ENCODE data around the gene FANCI.

The FANCI gene

DNA sequence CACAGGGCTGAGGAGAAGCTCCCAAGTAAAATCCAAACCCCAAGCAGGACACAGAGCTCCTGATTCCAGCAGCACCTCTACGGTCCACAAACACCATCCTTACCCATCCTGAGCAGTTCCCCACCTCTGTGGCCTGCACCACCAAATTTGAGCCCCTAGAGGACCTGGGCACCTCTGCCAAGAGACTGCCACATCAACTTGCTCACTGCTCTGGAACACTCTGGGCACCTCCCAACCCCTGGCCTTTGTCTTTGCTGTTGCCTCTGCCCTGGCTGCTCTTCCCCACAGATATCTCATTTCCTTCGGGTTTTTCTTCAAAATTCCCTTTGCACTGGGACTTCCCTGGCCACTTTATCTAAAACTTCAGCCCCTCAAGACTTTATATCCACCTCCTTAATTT is 28.2 kb upstream of the FANCI start:
- H3K27me3 ChIP-seq (ENCODE audit: insufficient read depth, low read length, poor library complexity): no peaks in the 10 kb centered on the region
- H2BK15ac ChIP-seq (replicated peaks; ENCODE audit: low read depth): no peak overlapping the region
- H3K9ac ChIP-seq (ENCODE audit: low read length): no peak overlapping the region
- no peaks in the 10 kb centered on the region for H3K79me2 ChIP-seq (ENCODE audit: control insufficient read depth, insufficient read depth, low read length)
- H3K23ac ChIP-seq (ENCODE audit: low read length): no peak overlapping the region
- no peak overlapping the region for H3K4ac ChIP-seq (ENCODE audit: low read depth, low read length)
- H3K4me2 ChIP-seq (ENCODE audit: low read length): no peak overlapping the region
- H3K18ac ChIP-seq (ENCODE audit: low read length): no peak overlapping the region
- no peak for DNase-seq
- no peak overlapping the region for H3K4me3 ChIP-seq (ENCODE audit: low read length)
- WGBS (ENCODE audit: extremely low coverage, insufficient coverage, low lambda C conversion rate): no CpG with 5 or more reads among the region's 2 CpGs
- H2BK5ac ChIP-seq (ENCODE audit: low read length): no peak overlapping the region
- no peaks in the 10 kb centered on the region for H3K4me1 ChIP-seq (ENCODE audit: control insufficient read depth, low read depth, low read length)
- no peak overlapping the region for H4K5ac ChIP-seq (ENCODE audit: low read length)
- no peak overlapping the region for H3K27ac ChIP-seq (ENCODE audit: low read depth, low read length)
- no peaks in the 10 kb centered on the region for H3K36me3 ChIP-seq (ENCODE audit: control insufficient read depth, insufficient read depth, low read length)
- no peak overlapping the region for H2AK5ac ChIP-seq (ENCODE audit: low read length)
- H3K79me1 ChIP-seq (ENCODE audit: low read length): no peaks in the 10 kb centered on the region
- H3K56ac ChIP-seq (ENCODE audit: low read length): no peak overlapping the region
- no peak overlapping the region for H4K8ac ChIP-seq (ENCODE audit: low read depth, low read length)
- no peak overlapping the region for H2BK120ac ChIP-seq (ENCODE audit: low read depth, low read length)

DNA sequence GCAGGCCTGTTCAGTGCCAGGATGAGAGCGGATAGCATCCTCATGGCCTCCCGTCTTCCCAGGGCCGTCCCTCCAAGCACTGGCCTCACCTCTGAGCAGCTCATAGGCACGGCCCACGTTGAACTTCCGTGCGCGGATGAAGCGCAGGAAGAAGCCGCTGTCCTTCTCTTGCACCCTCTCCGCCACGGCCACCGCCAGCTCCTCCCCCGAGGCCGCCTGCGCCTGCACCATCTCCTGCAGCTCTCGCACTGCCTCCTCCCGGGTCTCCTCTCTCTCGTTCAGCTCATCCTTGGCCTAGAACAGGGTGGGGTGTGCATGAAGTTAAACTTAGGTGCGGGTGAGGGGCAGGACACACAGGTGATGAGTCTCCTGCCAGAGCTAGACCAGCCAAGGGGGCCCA is 26.7 kb upstream of the FANCI start:
- Histone ChIP-seq H2BK120ac (ENCODE audit: low read depth, low read length) (no peak overlapping the region), H3K36me3 (ENCODE audit: control insufficient read depth, insufficient read depth, low read length) (no peaks in the 10 kb centered on the region), H4K8ac (ENCODE audit: low read depth, low read length) (no peak overlapping the region), H3K4me1 (ENCODE audit: control insufficient read depth, low read depth, low read length) (no peaks in the 10 kb centered on the region), H3K4me2 (ENCODE audit: low read length) (no peak overlapping the region), H2BK15ac (replicated peaks; ENCODE audit: low read depth) (no peak overlapping the region), H3K23ac (ENCODE audit: low read length) (no peak overlapping the region), H3K4ac (ENCODE audit: low read depth, low read length) (no peak overlapping the region), H3K79me2 (ENCODE audit: control insufficient read depth, insufficient read depth, low read length) (no peaks in the 10 kb centered on the region), H3K9ac (ENCODE audit: low read length) (no peak overlapping the region), H3K56ac (ENCODE audit: low read length) (no peak overlapping the region), H3K27ac (ENCODE audit: low read depth, low read length) (no peak overlapping the region), H3K79me1 (ENCODE audit: low read length) (no peaks in the 10 kb centered on the region), H2BK5ac (ENCODE audit: low read length) (no peak overlapping the region), H3K18ac (ENCODE audit: low read length) (no peak overlapping the region), H3K27me3 (ENCODE audit: insufficient read depth, low read length, poor library complexity) (no peaks in the 10 kb centered on the region), H4K5ac (ENCODE audit: low read length) (no peak overlapping the region), H3K4me3 (ENCODE audit: low read length) (no peak overlapping the region), H2AK5ac (ENCODE audit: low read length) (no peak overlapping the region)
- no CpG with 5 or more reads among the region's 20 CpGs for WGBS (ENCODE audit: extremely low coverage, insufficient coverage, low lambda C conversion rate)
- no peak for DNase-seq

DNA sequence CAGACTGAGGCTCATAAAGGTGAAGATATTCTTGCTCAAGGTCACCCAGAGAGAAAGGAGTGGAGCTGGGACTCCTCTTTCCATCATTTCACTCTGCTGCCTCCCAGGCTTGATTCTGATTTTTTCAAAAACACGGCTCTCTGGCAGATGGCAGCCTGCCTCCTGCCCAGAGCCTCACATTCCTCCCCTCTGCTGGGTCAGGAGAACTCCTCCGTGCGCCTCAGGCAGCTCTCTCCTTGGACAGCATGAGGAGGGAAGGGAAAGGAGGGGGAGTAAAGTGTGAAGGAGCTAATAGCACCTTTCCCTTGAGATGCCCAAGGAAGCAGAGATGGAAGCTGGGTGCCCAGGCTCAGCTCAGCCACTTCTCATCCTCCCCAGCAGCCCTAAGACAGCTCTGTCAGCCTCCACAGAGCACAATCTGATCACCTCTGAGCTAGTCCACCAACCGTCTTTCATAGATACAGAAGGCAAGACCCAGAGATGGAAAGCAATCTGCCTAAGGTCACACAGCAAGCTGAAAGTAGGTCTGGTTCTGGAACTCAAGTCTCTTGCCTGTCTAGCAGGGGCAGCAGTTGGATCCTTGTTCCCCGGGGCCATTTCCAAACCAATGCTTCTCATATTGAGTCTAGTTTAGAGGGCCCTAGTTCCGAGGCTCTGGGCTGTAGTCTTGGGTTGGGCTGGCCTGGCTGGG is 25.9 kb upstream of the FANCI start:
- no peaks in the 10 kb centered on the region for H3K79me1 ChIP-seq (ENCODE audit: low read length)
- no peak overlapping the region for H3K4ac ChIP-seq (ENCODE audit: low read depth, low read length)
- no peak overlapping the region for H3K23ac ChIP-seq (ENCODE audit: low read length)
- no peak overlapping the region for H2BK120ac ChIP-seq (ENCODE audit: low read depth, low read length)
- no peak overlapping the region for H3K27ac ChIP-seq (ENCODE audit: low read depth, low read length)
- no peak overlapping the region for H3K9ac ChIP-seq (ENCODE audit: low read length)
- no peak overlapping the region for H3K56ac ChIP-seq (ENCODE audit: low read length)
- no peaks in the 10 kb centered on the region for H3K4me1 ChIP-seq (ENCODE audit: control insufficient read depth, low read depth, low read length)
- H4K8ac ChIP-seq (ENCODE audit: low read depth, low read length): no peak overlapping the region
- DNase-seq: no peak
- H3K4me3 ChIP-seq (ENCODE audit: low read length): no peak overlapping the region
- no peaks in the 10 kb centered on the region for H3K79me2 ChIP-seq (ENCODE audit: control insufficient read depth, insufficient read depth, low read length)
- no peak overlapping the region for H3K18ac ChIP-seq (ENCODE audit: low read length)
- no peak overlapping the region for H2BK15ac ChIP-seq (replicated peaks; ENCODE audit: low read depth)
- H2BK5ac ChIP-seq (ENCODE audit: low read length): no peak overlapping the region
- H4K5ac ChIP-seq (ENCODE audit: low read length): no peak overlapping the region
- H3K4me2 ChIP-seq (ENCODE audit: low read length): no peak overlapping the region
- H3K27me3 ChIP-seq (ENCODE audit: insufficient read depth, low read length, poor library complexity): no peaks in the 10 kb centered on the region
- no peaks in the 10 kb centered on the region for H3K36me3 ChIP-seq (ENCODE audit: control insufficient read depth, insufficient read depth, low read length)
- WGBS (ENCODE audit: extremely low coverage, insufficient coverage, low lambda C conversion rate): no CpG with 5 or more reads among the region's 6 CpGs
- no peak overlapping the region for H2AK5ac ChIP-seq (ENCODE audit: low read length)

DNA sequence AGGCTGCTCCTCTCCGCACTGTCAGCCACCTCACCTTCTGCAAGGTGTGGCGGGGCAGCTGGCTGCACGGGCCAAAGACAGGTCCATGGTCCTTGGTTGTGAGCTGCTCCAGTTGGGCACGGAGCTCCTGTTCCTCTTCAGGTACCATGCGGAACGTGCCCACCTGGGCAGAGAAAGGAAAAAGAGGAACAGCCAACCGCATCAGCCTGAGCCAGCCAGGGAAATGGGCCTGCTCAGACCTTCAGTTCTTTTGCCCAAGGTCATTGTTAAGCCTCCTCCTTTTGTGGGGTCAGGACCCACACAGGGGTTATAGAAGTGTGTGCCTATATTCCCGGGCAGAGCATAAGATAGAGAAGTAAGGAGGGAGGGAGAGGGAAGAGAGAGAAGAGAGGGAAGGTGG is 25.2 kb upstream of the FANCI start:
- Histone ChIP-seq H3K23ac (ENCODE audit: low read length) (no peak overlapping the region), H3K79me1 (ENCODE audit: low read length) (no peaks in the 10 kb centered on the region), H3K18ac (ENCODE audit: low read length) (no peak overlapping the region), H2BK15ac (replicated peaks; ENCODE audit: low read depth) (no peak overlapping the region), H4K5ac (ENCODE audit: low read length) (no peak overlapping the region), H3K4ac (ENCODE audit: low read depth, low read length) (no peak overlapping the region), H3K56ac (ENCODE audit: low read length) (no peak overlapping the region), H3K4me2 (ENCODE audit: low read length) (no peak overlapping the region), H3K27ac (ENCODE audit: low read depth, low read length) (no peak overlapping the region), H3K27me3 (ENCODE audit: insufficient read depth, low read length, poor library complexity) (no peaks in the 10 kb centered on the region), H2BK5ac (ENCODE audit: low read length) (no peak overlapping the region), H2AK5ac (ENCODE audit: low read length) (no peak overlapping the region), H3K9ac (ENCODE audit: low read length) (no peak overlapping the region), H3K4me1 (ENCODE audit: control insufficient read depth, low read depth, low read length) (no peaks in the 10 kb centered on the region), H3K79me2 (ENCODE audit: control insufficient read depth, insufficient read depth, low read length) (no peaks in the 10 kb centered on the region), H2BK120ac (ENCODE audit: low read depth, low read length) (no peak overlapping the region), H4K8ac (ENCODE audit: low read depth, low read length) (no peak overlapping the region), H3K36me3 (ENCODE audit: control insufficient read depth, insufficient read depth, low read length) (no peaks in the 10 kb centered on the region), H3K4me3 (ENCODE audit: low read length) (no peak overlapping the region)
- no CpG with 5 or more reads among the region's 8 CpGs for WGBS (ENCODE audit: extremely low coverage, insufficient coverage, low lambda C conversion rate)
- DNase-seq: no peak

DNA sequence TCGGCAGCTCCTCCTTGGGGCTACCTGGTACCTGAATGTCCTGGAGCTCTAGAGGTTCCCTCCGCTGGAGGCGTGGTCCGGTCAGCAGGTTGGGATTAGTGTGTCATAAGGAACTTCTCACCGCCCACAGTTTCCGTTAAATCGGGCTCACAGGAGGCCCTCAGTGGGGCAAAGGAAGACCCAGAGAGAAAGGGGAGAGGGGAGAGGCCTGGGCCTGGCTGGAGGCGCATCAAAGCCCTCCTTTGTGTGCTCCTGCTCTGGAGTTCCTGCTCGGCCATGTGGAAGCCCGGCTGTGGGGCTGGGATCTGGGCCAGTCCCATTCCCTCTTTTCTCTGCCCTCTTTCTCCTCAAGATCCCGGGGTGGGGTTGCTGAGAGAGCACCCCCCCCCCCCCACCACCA is 22.2 kb upstream of the FANCI start, which contains the start of gene RLBP1:
RLBP1 (minus strand) TSS at position 37 of the 400 bp plus-strand sequence. CDS start 2,604 bp downstream, outside the sequence.
- H3K56ac ChIP-seq (ENCODE audit: low read length): no peak within 1 kb of the TSS
- no peaks in the 10 kb centered on the region for H3K4me1 ChIP-seq (ENCODE audit: control insufficient read depth, low read depth, low read length)
- H3K36me3 ChIP-seq (ENCODE audit: control insufficient read depth, insufficient read depth, low read length): no peaks in the 10 kb centered on the region
- no peak for DNase-seq
- no peaks in the 10 kb centered on the region for H3K79me2 ChIP-seq (ENCODE audit: control insufficient read depth, insufficient read depth, low read length)
- no peak within 1 kb of the TSS for H3K23ac ChIP-seq (ENCODE audit: low read length)
- H3K27ac ChIP-seq (ENCODE audit: low read depth, low read length): no peak within 1 kb of the TSS
- no peak within 1 kb of the TSS for H3K4ac ChIP-seq (ENCODE audit: low read depth, low read length)
- H3K27me3 ChIP-seq (ENCODE audit: insufficient read depth, low read length, poor library complexity): no peaks in the 10 kb centered on the region
- no peaks in the 10 kb centered on the region for H3K79me1 ChIP-seq (ENCODE audit: low read length)
- no peak within 1 kb of the TSS for H2BK15ac ChIP-seq (replicated peaks; ENCODE audit: low read depth)
- no CpG with 5 or more reads among the region's 11 CpGs for WGBS (ENCODE audit: extremely low coverage, insufficient coverage, low lambda C conversion rate)
- H2BK5ac ChIP-seq (ENCODE audit: low read length): no peak within 1 kb of the TSS
- H3K4me3 ChIP-seq (ENCODE audit: low read length): no peak within 1 kb of the TSS
- no peak within 1 kb of the TSS for H3K9ac ChIP-seq (ENCODE audit: low read length)
- H2BK120ac ChIP-seq (ENCODE audit: low read depth, low read length): no peak within 1 kb of the TSS
- no peak within 1 kb of the TSS for H4K8ac ChIP-seq (ENCODE audit: low read depth, low read length)
- no peak within 1 kb of the TSS for H3K18ac ChIP-seq (ENCODE audit: low read length)
- no peak within 1 kb of the TSS for H3K4me2 ChIP-seq (ENCODE audit: low read length)
- no peak within 1 kb of the TSS for H4K5ac ChIP-seq (ENCODE audit: low read length)
- H2AK5ac ChIP-seq (ENCODE audit: low read length): no peak within 1 kb of the TSS

DNA sequence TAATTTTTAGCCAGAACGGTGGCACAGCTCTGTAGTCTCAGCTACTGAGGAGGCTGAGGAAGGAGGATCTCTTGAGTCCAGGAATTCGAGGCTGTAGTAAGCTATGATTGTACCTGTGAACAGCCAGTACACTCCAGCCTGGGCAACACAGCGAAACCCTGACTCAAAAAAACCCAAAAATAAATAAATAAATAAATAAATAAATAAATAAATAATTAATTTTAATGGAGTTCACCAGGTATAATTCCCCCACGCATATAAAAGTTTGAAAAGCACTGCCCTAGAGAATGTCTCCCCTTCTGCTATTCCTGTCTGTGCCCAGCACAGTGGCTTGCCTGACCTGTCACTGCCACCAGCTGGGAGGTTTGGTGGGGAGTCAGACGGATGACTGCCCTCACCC is 18.2 kb upstream of the FANCI start:
- no peak overlapping the region for H3K4ac ChIP-seq (ENCODE audit: low read depth, low read length)
- no peaks in the 10 kb centered on the region for H3K79me2 ChIP-seq (ENCODE audit: control insufficient read depth, insufficient read depth, low read length)
- H3K4me2 ChIP-seq (ENCODE audit: low read length): no peak overlapping the region
- H3K23ac ChIP-seq (ENCODE audit: low read length): no peak overlapping the region
- H3K36me3 ChIP-seq (ENCODE audit: control insufficient read depth, insufficient read depth, low read length): no peaks in the 10 kb centered on the region
- H2BK120ac ChIP-seq (ENCODE audit: low read depth, low read length): no peak overlapping the region
- H3K79me1 ChIP-seq (ENCODE audit: low read length): no peaks in the 10 kb centered on the region
- no peaks in the 10 kb centered on the region for H3K27me3 ChIP-seq (ENCODE audit: insufficient read depth, low read length, poor library complexity)
- H3K9ac ChIP-seq (ENCODE audit: low read length): no peak overlapping the region
- H2BK15ac ChIP-seq (replicated peaks; ENCODE audit: low read depth): no peak overlapping the region
- WGBS (ENCODE audit: extremely low coverage, insufficient coverage, low lambda C conversion rate): no CpG with 5 or more reads among the region's 5 CpGs
- H3K4me1 ChIP-seq (ENCODE audit: control insufficient read depth, low read depth, low read length): no peaks in the 10 kb centered on the region
- no peak overlapping the region for H3K4me3 ChIP-seq (ENCODE audit: low read length)
- no peak overlapping the region for H4K5ac ChIP-seq (ENCODE audit: low read length)
- no peak overlapping the region for H4K8ac ChIP-seq (ENCODE audit: low read depth, low read length)
- no peak overlapping the region for H2AK5ac ChIP-seq (ENCODE audit: low read length)
- no peak overlapping the region for H3K56ac ChIP-seq (ENCODE audit: low read length)
- no peak for DNase-seq
- H3K27ac ChIP-seq (ENCODE audit: low read depth, low read length): no peak overlapping the region
- no peak overlapping the region for H2BK5ac ChIP-seq (ENCODE audit: low read length)
- no peak overlapping the region for H3K18ac ChIP-seq (ENCODE audit: low read length)

All from mesendoderm (in vitro differentiated cells).